CD4-positive, alpha-beta T cell treated with Interleukin-15 for 4 hours (primary cell): Measurements from ENCODE around the gene THAP12.
A peak's percentile ranks its signal among the peaks of the same experiment; 100 is the strongest.

Experiments
- DNase-seq: peaks from one replicate; pipeline ENCODE4 v3.0.0-alpha.2; 2020; ENCODE audit warnings: low spot score

The THAP12 gene

GRCh38 chr11:76376746-76377558 lies 4.0 kb downstream of the THAP12 start:
- no peak for DNase-seq

- DNase-seq = peak; percentile 29
Measured at GRCh38 chr11:76371170-76371569, 9.8 kb downstream of the THAP12 start.

GRCh38 chr11:76369406-76369805 lies 11.5 kb downstream of the THAP12 start:
- no peak for DNase-seq

GRCh38 chr11:76368490-76368889 lies 12.4 kb downstream of the THAP12 start:
- no peak for DNase-seq

- no peak for DNase-seq
Measured at GRCh38 chr11:76365038-76365679, 15.8 kb downstream of the THAP12 start.

- DNase-seq = no peak
Measured at GRCh38 chr11:76362716-76363115, 18.2 kb downstream of the THAP12 start.

- DNase-seq = no peak
Measured at GRCh38 chr11:76361776-76362175, 19.2 kb downstream of the THAP12 start.

GRCh38 chr11:76361374-76361773 lies 19.6 kb downstream of the THAP12 start:
- DNase-seq = no peak

- no peak for DNase-seq
Measured at GRCh38 chr11:76355172-76355571, 25.8 kb downstream of the THAP12 start.

- no peak for DNase-seq
Measured at GRCh38 chr11:76348348-76348747, 32.6 kb downstream of the THAP12 start.

- DNase-seq = no peak
Measured at GRCh38 chr11:76347466-76347865, 33.5 kb downstream of the THAP12 start.

- peak; percentile 10 for DNase-seq
Measured at GRCh38 chr11:76339221-76339620, 41.7 kb downstream of the THAP12 start.

- no peak for DNase-seq
Measured at GRCh38 chr11:76337923-76338322, 43.0 kb downstream of the THAP12 start.

GRCh38 chr11:76337469-76337868 lies 43.5 kb downstream of the THAP12 start:
- DNase-seq = no peak

GRCh38 chr11:76336597-76336996 lies 44.3 kb downstream of the THAP12 start:
- no peak for DNase-seq

GRCh38 chr11:76335842-76336241 lies 45.1 kb downstream of the THAP12 start:
- no peak for DNase-seq

- no peak for DNase-seq
Measured at GRCh38 chr11:76334826-76335389, 46.0 kb downstream of the THAP12 start.

- no peak for DNase-seq
Measured at GRCh38 chr11:76330651-76331050, 50.3 kb downstream of the THAP12 start.

GRCh38 chr11:76329983-76330382 lies 50.9 kb downstream of the THAP12 start:
- no peak for DNase-seq

GRCh38 chr11:76329084-76329648 lies 51.8 kb downstream of the THAP12 start:
- DNase-seq = no peak

- no peak for DNase-seq
Measured at GRCh38 chr11:76327756-76328388, 53.1 kb downstream of the THAP12 start.

- no peak for DNase-seq
Measured at GRCh38 chr11:76327202-76327601, 53.7 kb downstream of the THAP12 start.
